H9 (cell line): ENCODE results near the gene EIF3F. TPM values are rescaled to one million over a fixed set of nuclear protein-coding genes. Genes with fewer than 3 reads are reported as not detected.

Source experiments
- DNase-seq: peaks from one replicate; pipeline ENCODE4 v3.0.0-alpha.2; 2017
- H2AFZ ChIP-seq: one replicate; pipeline ENCODE4 v1.6.1; 2013; ENCODE audit warnings: mild to moderate bottlenecking, low read length, control low read depth, moderate library complexity
- H2AK5ac ChIP-seq: 2 replicates; pipeline ENCODE4 v1.6.1; 2013; ENCODE audit warnings: low read length, control low read depth, mixed read lengths; ENCODE audit not compliant: insufficient read length
- H2BK120ac ChIP-seq: one replicate; pipeline ENCODE4 v1.6.1; 2013; ENCODE audit warnings: low read depth, mild to moderate bottlenecking, low read length, control low read depth, inconsistent platforms; ENCODE audit not compliant: poor library complexity, severe bottlenecking
- H2BK12ac ChIP-seq: 2 replicates; pipeline ENCODE4 v1.6.1; 2013; ENCODE audit warnings: low read length, control low read depth, mixed read lengths, low read depth; ENCODE audit not compliant: insufficient read length
- H2BK15ac ChIP-seq: 2 replicates; pipeline ENCODE4 v1.6.1; 2013; ENCODE audit warnings: low read depth, low read length, control low read depth
- H2BK20ac ChIP-seq: one replicate; pipeline ENCODE4 v1.6.1; 2013; ENCODE audit warnings: low read depth, mild to moderate bottlenecking, low read length, control low read depth, inconsistent platforms; ENCODE audit not compliant: poor library complexity, severe bottlenecking
- H2BK5ac ChIP-seq: 2 replicates; pipeline ENCODE4 v1.6.1; 2013; ENCODE audit warnings: low read length, control low read depth, mixed read lengths; ENCODE audit not compliant: insufficient read length
- H3K14ac ChIP-seq: 2 replicates; pipeline ENCODE4 v1.6.1; 2013; ENCODE audit warnings: low read length, control low read depth; ENCODE audit not compliant: insufficient read depth
- H3K18ac ChIP-seq: 2 replicates; pipeline ENCODE4 v1.6.1; 2013; ENCODE audit warnings: low read depth, mild to moderate bottlenecking, mixed read lengths, low read length, control low read depth; ENCODE audit not compliant: insufficient read length
- H3K23ac ChIP-seq: 2 replicates; pipeline ENCODE4 v1.6.1; 2013; ENCODE audit warnings: low read length, control low read depth, mixed read lengths, low read depth; ENCODE audit not compliant: insufficient read length
- H3K23me2 ChIP-seq: 2 replicates; pipeline ENCODE4 v1.6.1; 2013; ENCODE audit warnings: low read depth, mild to moderate bottlenecking, mixed read lengths, low read length, control low read depth; ENCODE audit not compliant: insufficient read length, poor library complexity, severe bottlenecking
- H3K27ac ChIP-seq: 2 replicates; pipeline ENCODE4 v1.5.1; 2013; ENCODE audit warnings: low read length, control low read depth, mixed read lengths, low read depth; ENCODE audit not compliant: insufficient read length
- H3K27me3 ChIP-seq: 2 replicates; pipeline ENCODE4 v1.6.1; 2013; ENCODE audit warnings: low read length, control low read depth, inconsistent platforms; ENCODE audit not compliant: insufficient read depth
- H3K4ac ChIP-seq: 2 replicates; pipeline ENCODE4 v1.6.1; 2013; ENCODE audit warnings: low read depth, mild to moderate bottlenecking, control low read depth, inconsistent platforms, low read length, moderate library complexity
- H3K4me1 ChIP-seq: 2 replicates; pipeline ENCODE4 v1.6.1; 2013; ENCODE audit warnings: low read length, control low read depth, inconsistent platforms; ENCODE audit not compliant: insufficient read depth
- H3K4me2 ChIP-seq: 2 replicates; pipeline ENCODE4 v1.6.1; 2013; ENCODE audit warnings: low read length, control low read depth, mixed read lengths; ENCODE audit not compliant: insufficient read length, insufficient read depth
- H3K56ac ChIP-seq: 2 replicates; pipeline ENCODE4 v1.6.1; 2013; ENCODE audit warnings: low read depth, mild to moderate bottlenecking, mixed read lengths, low read length, control low read depth; ENCODE audit not compliant: insufficient read length
- H3K79me1 ChIP-seq: 2 replicates; pipeline ENCODE4 v1.6.1; 2013; ENCODE audit warnings: low read depth, mild to moderate bottlenecking, moderate library complexity, low read length, control low read depth, inconsistent platforms; ENCODE audit not compliant: insufficient read depth, poor library complexity, severe bottlenecking
- H3K79me2 ChIP-seq: 2 replicates; pipeline ENCODE4 v1.6.1; 2013; ENCODE audit warnings: low read length, control low read depth, inconsistent platforms; ENCODE audit not compliant: insufficient read depth
- H3K9ac ChIP-seq: 2 replicates; pipeline ENCODE4 v1.6.1; 2013; ENCODE audit warnings: low read length, control low read depth, mixed read lengths; ENCODE audit not compliant: insufficient read length; ENCODE audit errors: extremely low read depth
- H3K9me3 ChIP-seq: one replicate; pipeline ENCODE4 v1.6.1; 2013; ENCODE audit warnings: low read depth, low read length, inconsistent platforms; ENCODE audit not compliant: control insufficient read depth
- H3T11ph ChIP-seq: one replicate; pipeline ENCODE4 v1.6.1; 2013; ENCODE audit warnings: mild to moderate bottlenecking, low read length, control low read depth, inconsistent platforms
- H4K20me1 ChIP-seq: one replicate; pipeline ENCODE4 v1.6.1; 2013; ENCODE audit not compliant: control insufficient read depth, insufficient read length, insufficient read depth
- H4K5ac ChIP-seq: 2 replicates; pipeline ENCODE4 v1.6.1; 2013; ENCODE audit warnings: low read depth, mild to moderate bottlenecking, mixed read lengths, low read length, control low read depth; ENCODE audit not compliant: insufficient read length
- H4K8ac ChIP-seq: replicated peaks from 2 replicates; pipeline ENCODE4 v1.6.1; 2013; ENCODE audit warnings: low read length, control low read depth, mixed read lengths, low read depth; ENCODE audit not compliant: insufficient read length
- H4K91ac ChIP-seq: 2 replicates; pipeline ENCODE4 v1.6.1; 2013; ENCODE audit warnings: low read depth, mild to moderate bottlenecking, moderate library complexity, mixed read lengths, low read length, control low read depth; ENCODE audit not compliant: insufficient read length
- H3K27ac Mint-ChIP-seq, 3 experiments: 2 replicates in 2 of 3; 3 replicates in 1 of 3; pipeline ENCODE4 v1.8.0; 2020 to 2021; ENCODE audit warnings: mixed read lengths in 3 of 3, mild to moderate bottlenecking in 1 of 3, moderate library complexity in 1 of 3
- H3K27me3 Mint-ChIP-seq: 2 replicates; pipeline ENCODE4 v1.8.0; 2021; ENCODE audit warnings: low read depth, mild to moderate bottlenecking, moderate library complexity, mixed read lengths
- H3K36me3 Mint-ChIP-seq, 3 experiments: 2 replicates in 2 of 3; 3 replicates in 1 of 3; pipeline ENCODE4 v1.8.0; 2020 to 2021; ENCODE audit warnings: low read depth in 3 of 3, mixed read lengths in 3 of 3; ENCODE audit not compliant: insufficient read depth in 1 of 3
- H3K4me1 Mint-ChIP-seq, 2 experiments: 2 replicates each; pipeline ENCODE4 v1.8.0; 2020; ENCODE audit warnings: mixed read lengths in 2 of 2
- H3K4me3 Mint-ChIP-seq, 2 experiments: 2 replicates in 1 of 2; 3 replicates in 1 of 2; pipeline ENCODE4 v1.8.0; 2020 to 2021; ENCODE audit warnings: mild to moderate bottlenecking in 2 of 2, mixed read lengths in 2 of 2, moderate library complexity in 1 of 2
- H3K9me3 Mint-ChIP-seq, 2 experiments: 2 replicates in 1 of 2; 3 replicates in 1 of 2; pipeline ENCODE4 v1.8.0; 2020; ENCODE audit warnings: mild to moderate bottlenecking in 2 of 2, mixed read lengths in 2 of 2, moderate library complexity in 1 of 2
- CTCF ChIP-seq: fragments of 200-600 bp; sonication (generic); conservative IDR thresholded peaks from 3 replicates; pipeline ENCODE4 v1.8.0; 2021; ENCODE audit warnings: antibody characterized with exemption, mild to moderate bottlenecking
- WGBS: extraction: QIAGEN DNeasy Blood & Tissue Kit; methylation state at CpG from one replicate; pipeline ENCODE4 v1.1.7; 2013; ENCODE audit warnings: missing lambda C conversion rate, low lambda C conversion rate, mixed read lengths; ENCODE audit not compliant: insufficient read length; ENCODE audit errors: extremely low coverage; 5-methylcytosine and 5-hydroxymethylcytosine counted together
- total RNA-seq: library from RNA; stranded (reverse); gene quantifications from 2 replicates; pipeline ENCODE4 v1.2.1, GENCODE V29; 2021

EIF3F gene
- total RNA-seq, 1 experiment from 2014 or later, result 348 TPM

GRCh38 chr11:7955191-7955590 lies 31.9 kb upstream of the EIF3F start:
- no peaks in the 10 kb centered on the region for H3K23me2 ChIP-seq
- H4K5ac ChIP-seq, result no peak overlapping the region
- no peak for TF ChIP-seq CTCF
- no peak overlapping the region for H3K27ac ChIP-seq
- no peak overlapping the region for H3K27ac Mint-ChIP-seq
- no peak overlapping the region for H2BK15ac ChIP-seq
- H4K8ac ChIP-seq, result no peak overlapping the region
- no peaks in the 10 kb centered on the region for H3K4me1 ChIP-seq
- no CpG with 5 or more reads among the region's 1 CpG for WGBS
- no peak overlapping the region for H2BK120ac ChIP-seq
- H2BK20ac ChIP-seq, result no peak overlapping the region
- no peak overlapping the region for H3K56ac ChIP-seq
- H3K27me3 ChIP-seq, result no peaks in the 10 kb centered on the region
- no peak overlapping the region for H3T11ph ChIP-seq
- no peak for DNase-seq
- H3K4me2 ChIP-seq, result no peak overlapping the region
- H3K4me3 Mint-ChIP-seq, result no peak overlapping the region
- no peak overlapping the region for H3K18ac ChIP-seq
- peaks cover 2 to 6% of the 10 kb centered on the region in 2 experiments; a peak in 3 of 5 replicates for H3K9me3 Mint-ChIP-seq
- no peak overlapping the region for H4K91ac ChIP-seq
- no peak overlapping the region for H3K4ac ChIP-seq
- no peaks in the 10 kb centered on the region for H3K27me3 Mint-ChIP-seq
- no peak overlapping the region for H2AFZ ChIP-seq
- H3K9me3 ChIP-seq, result no peaks in the 10 kb centered on the region
- H3K14ac ChIP-seq, result no peak overlapping the region
- H3K9ac ChIP-seq, result no peak overlapping the region
- H3K79me2 ChIP-seq, result no peaks in the 10 kb centered on the region
- H2BK5ac ChIP-seq, result no peak overlapping the region
- H4K20me1 ChIP-seq, result no peaks in the 10 kb centered on the region
- no peak overlapping the region for H3K23ac ChIP-seq
- H3K79me1 ChIP-seq, result no peaks in the 10 kb centered on the region
- H2AK5ac ChIP-seq, result no peak overlapping the region
- H2BK12ac ChIP-seq, result no peak overlapping the region
- no peaks in the 10 kb centered on the region for H3K36me3 Mint-ChIP-seq
- no peaks in the 10 kb centered on the region for H3K4me1 Mint-ChIP-seq
